NCI-H1092 (cell line): Measurements from ENCODE around the gene MKS1.

ENCODE experiments used
- DNase-seq: peaks from one replicate; lab custom pipeline; 2025; lab: John Stamatoyannopoulos, UW

The MKS1 gene

DNA sequence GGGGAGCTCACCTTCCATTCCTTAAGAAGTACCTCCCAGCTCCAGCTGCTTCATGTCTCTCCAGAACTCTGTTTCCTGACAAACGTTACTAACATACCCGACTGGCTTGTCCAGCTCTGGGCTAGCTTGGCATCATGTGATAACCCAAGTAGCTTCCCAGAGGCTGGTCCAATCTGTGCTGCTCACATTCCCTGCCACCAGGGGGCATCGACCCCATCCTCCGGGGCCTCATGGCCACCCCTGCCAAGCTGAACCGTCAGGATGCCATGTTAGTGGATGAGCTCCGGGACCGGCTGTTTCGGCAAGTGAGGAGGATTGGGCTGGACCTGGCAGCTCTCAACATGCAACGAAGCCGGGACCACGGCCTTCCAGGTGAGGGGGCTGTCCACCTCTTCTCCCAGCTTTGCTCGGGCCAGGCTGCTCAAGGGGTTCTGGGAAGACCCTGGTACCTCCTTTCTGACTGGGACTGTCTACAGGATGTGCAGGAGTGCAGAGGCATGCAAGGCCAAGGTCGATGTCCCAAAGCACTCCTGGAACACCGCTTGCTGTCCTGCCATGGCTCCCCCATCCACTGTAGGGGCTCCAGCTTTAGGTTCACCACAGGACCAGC lies 18.9 kb downstream of the MKS1 start:
- peak; percentile 47 for DNase-seq

GRCh38 chr17:58196610-58197009 lies 22.4 kb downstream of the MKS1 start:
- DNase-seq, result no peak

- no peak for DNase-seq
Measured at GRCh38 chr17:58195518-58196123, 23.4 kb downstream of the MKS1 start.

DNA sequence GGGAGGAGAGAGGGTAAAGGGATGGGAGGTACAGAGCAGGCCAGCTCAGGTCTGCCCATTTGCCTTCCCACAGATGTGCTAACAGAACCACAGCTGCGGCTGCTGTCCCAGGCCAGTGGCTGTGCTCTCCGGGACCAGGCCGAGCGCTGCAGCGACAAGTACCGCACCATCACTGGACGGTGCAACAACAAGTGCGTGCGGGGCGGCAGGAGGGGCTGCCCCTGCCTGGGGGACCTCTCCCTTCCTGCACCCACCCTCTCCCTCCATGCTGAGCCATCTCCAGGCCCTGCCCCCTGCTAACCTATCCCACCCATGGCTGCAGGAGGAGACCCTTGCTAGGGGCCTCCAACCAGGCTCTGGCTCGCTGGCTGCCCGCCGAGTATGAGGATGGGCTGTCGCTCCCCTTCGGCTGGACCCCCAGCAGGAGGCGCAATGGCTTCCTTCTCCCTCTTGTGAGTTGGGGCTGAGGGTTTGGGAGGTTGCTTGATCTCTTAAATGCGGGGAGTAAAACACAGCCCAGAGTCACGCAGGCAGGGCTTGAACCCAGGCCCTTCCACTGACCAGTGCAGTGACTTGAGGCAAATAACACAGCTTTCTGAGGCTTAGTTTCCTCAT lies 25.3 kb downstream of the MKS1 start:
- no peak for DNase-seq

DNA sequence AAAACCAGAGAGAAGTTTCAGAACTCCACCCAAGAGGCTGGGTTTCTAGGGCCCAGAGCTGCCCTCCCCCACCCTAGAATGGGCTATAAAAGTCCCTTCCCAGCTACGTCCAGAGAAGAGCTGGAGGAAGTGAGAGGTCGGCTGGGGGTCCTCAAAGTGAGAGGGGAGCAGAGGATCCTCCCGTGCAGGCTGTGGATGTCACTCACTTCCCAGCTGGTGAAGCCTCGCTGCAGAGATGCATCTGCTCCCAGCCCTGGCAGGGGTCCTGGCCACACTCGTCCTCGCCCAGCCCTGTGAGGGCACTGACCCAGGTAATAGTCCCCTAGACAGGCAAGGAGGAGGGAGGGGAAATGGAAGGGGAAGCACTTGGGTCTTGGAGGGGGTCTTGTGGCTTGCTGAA lies 26.4 kb downstream of the MKS1 start, which contains the start of gene EPX:
EPX (plus strand) TSS at position 115 of the 400 bp plus-strand sequence; CDS start at position 236, 121 bp downstream.
- no peak for DNase-seq

GRCh38 chr17:58191241-58191896 lies 27.7 kb downstream of the MKS1 start:
- no peak for DNase-seq

- no peak for DNase-seq
Measured at GRCh38 chr17:58189436-58190146, 29.5 kb downstream of the MKS1 start.

DNA sequence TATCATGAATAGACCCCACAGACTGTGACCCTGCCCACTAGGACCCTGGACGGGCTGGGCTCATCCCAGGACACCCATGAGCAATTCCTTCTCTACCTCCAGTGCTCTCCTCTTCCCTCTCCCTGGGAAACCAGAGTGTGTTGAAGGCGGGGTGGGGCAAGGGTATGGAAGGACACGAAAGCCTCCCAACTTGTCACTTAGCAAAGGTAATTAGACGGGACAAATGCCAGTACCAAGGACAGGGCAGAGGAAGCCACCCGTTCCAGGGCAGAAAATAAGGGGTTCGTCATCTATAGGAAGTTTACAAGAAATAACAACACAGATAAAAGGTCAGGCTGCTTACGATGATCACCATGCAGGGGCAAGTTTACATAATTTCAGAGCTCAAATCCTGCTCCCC lies 31.4 kb downstream of the MKS1 start:
- no peak for DNase-seq

GRCh38 chr17:58187063-58187462 lies 32.0 kb downstream of the MKS1 start:
- DNase-seq, result no peak

GRCh38 chr17:58186591-58186990 lies 32.5 kb downstream of the MKS1 start:
- no peak for DNase-seq

DNA sequence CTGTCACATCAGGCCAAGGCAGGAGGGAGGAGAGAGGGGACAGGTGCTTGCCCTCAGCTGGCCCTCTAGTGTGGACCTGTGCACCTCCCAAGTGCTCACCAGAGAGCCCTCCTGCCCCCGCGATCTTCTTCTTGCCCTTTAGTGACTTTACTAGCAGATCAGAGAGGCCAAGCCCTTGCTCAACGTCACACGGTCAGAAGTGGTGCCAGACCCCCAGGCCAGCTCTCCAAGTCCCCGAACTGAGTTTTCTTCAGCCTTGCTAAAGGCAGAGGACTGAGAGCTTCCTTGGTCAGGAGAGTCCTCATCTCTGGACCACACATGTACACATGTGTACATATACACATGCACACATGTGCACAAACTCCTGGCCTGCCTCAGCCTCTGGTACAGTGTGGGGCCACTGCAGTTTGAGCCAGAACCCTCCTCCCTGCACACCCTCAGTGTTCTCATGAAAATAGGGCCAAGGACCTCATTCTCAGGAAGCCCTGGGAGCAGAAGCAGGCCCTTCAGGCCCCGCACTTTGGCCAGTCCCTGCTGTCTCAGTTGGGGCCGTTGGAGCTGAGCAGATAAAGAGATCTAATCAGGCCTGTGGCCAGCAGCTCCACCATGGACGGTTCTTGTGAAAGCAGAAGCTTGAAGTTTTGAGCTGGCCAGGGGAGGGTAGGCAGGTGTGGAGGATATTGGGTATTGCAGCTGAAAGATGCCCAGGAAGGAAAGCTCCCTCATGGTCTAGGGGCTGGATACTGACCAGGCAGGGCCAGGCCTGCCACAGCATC lies 33.9 kb downstream of the MKS1 start:
- no peak for DNase-seq

DNA sequence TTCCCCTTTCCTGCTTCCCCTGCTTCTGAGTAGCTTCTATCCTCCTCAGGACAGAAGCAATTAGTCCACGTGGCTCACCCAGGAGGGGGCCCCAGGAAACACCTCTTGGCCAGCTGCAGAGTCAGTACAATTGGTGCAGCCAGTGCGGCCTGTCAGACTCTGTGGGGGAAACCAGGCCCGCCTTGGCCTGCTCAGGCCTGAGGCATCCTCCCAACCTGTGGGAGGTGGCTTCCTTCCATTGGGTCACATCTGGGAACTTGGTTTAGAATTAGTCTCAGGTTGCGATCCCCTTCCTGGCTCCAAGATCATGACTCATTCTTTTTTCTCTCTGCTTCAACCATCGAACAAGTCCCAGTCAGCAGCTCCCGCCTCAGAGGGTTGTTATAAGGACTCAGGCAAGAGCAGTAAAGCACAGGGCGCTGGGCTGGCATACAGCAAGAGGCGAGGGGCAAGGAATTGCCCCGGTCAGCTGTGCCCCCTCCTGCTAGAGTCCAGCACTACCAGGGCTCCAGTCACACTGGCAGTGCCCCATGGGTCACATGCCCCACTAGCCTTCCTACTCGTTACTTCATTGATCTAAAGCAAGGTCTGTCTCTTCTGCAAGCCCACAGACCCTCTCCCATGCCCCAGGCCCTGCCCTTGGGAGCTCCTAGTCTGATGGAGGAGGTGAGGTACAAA lies 34.6 kb downstream of the MKS1 start:
- DNase-seq, result no peak

- no peak for DNase-seq
Measured at GRCh38 chr17:58183514-58183913, 35.5 kb downstream of the MKS1 start.

GRCh38 chr17:58181796-58182195 lies 37.3 kb downstream of the MKS1 start:
- DNase-seq, result no peak

GRCh38 chr17:58176200-58176599 lies 42.9 kb downstream of the MKS1 start:
- no peak for DNase-seq

GRCh38 chr17:58174871-58175270 lies 44.2 kb downstream of the MKS1 start:
- DNase-seq, result no peak

DNA sequence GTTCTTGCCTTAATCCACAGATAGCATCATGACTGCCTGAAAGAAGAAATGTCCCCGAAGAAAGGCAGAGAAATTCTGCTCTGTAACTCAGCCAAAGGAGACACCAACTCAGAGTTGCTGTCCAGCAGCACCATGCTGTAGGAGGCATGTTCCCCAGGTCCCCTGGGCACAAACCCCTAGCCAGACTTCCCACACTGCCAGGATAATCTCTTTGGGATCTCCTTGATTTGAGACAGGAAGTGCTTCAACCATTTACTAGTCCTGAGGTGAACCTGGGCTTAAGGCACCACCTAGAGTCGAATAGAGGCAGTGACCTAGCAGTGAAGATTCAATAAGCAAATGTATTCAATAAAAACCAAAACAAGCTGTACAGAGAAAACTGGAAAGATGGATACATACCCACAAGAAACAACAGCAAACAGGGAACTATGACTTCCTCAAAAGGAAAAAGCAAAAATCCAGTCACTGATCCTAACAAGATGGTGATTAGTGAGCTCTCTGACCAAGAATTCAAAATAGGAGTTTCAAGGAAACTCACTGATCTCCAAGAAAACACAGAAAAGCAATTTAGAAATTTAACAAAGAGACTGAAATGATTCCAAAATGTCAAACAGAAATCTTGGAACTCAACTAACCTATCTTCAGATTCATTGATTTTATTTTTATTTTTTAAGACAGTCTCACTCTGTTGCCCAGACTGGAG lies 46.5 kb downstream of the MKS1 start:
- no peak for DNase-seq

- DNase-seq, result no peak
Measured at GRCh38 chr17:58170622-58171021, 48.4 kb downstream of the MKS1 start.

- no peak for DNase-seq
Measured at GRCh38 chr17:58166682-58167081, 52.4 kb downstream of the MKS1 start, which contains the start of gene OR4D2. Gene OR4D2 (plus strand): TSS chr17:58166982. CDS start chr17:58169656, 2,674 bp downstream.

DNA sequence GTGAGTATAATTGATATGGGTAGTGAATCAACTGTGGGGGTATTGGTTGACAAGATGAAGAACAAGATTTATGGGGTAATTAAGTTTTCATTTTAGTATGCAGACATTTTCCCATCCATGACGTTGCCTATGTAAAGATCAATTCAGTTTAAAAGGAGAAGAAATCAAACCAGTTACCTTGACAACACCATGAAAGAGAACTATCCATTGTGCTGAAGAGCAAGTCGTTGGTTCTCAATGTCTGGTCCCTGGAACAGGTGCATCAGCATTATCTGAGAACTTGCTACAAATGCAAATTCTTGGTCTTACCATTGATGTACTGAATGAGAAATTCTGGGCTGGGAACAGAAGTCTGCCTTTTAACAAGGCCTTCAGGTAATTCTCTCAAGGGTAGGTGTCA lies 53.1 kb downstream of the MKS1 start:
- DNase-seq, result no peak
